GM18868 (cell line): ENCODE data around the gene WDR73.

Experiments
- ATAC-seq: cut with Tn5 transposase; IDR thresholded peaks from one replicate; pipeline ENCODE4 v1.9.1; 2021; ENCODE audit warnings: mild to moderate bottlenecking, moderate library complexity; ENCODE audit not compliant: unreplicated experiment

WDR73 gene

GRCh38 chr15:84590406-84590805 is 63.7 kb downstream of the WDR73 start:
- no peak for ATAC-seq
